HepG2 (cell line): ENCODE data around the gene TSPYL2. TPM values are rescaled to one million over a fixed set of nuclear protein-coding genes. Genes with fewer than 3 reads are reported as not detected.

ENCODE experiments used
- ATAC-seq: fragments of 200-7000 bp; cut with Tn5 transposase; 3 replicates; pipeline ENCODE4 v1.9.1; 2020; ENCODE audit warnings: mild to moderate bottlenecking, moderate library complexity
- BruUV-seq: library from RNA; stranded (reverse); fragments of 400-500 nt; replicated peaks from 2 replicates; lab custom pipeline; 2021; lab: Mats Ljungman, UMichigan
- CTCF ChIA-PET: fragments of 300-600 bp; formaldehyde crosslinking; extraction: SDS; loops from one replicate; lab custom pipeline; 2021; ENCODE audit warnings: low total read pairs, inconsistent platforms, low intra/inter-chr PET ratio; lab: Yijun Ruan, JAX
- POLR2A ChIA-PET: fragments of 350-600 bp; sonication (Branson Sonifier 250); formaldehyde crosslinking; loops from one replicate; lab custom pipeline; 2020; ENCODE audit warnings: antibody characterized with exemption, inconsistent platforms; lab: Yijun Ruan, JAX
- DNase-seq: peaks from one replicate; pipeline ENCODE4 v3.0.0-alpha.2; 2015; ENCODE audit warnings: low spot score
- FAIRE-seq: peaks from 3 replicates; lab custom pipeline; 2011; peaks lifted over from hg19 to GRCh38; lab: Jason Lieb, UNC
- H2AFZ ChIP-seq: one replicate; pipeline ENCODE4 v1.6.1; 2011; ENCODE audit warnings: low read length, inconsistent platforms
- H3K27ac ChIP-seq: fragments of 300-600 bp; 3 replicates; pipeline ENCODE4 v1.8.0; 2011; ENCODE audit warnings: mixed run types, mild to moderate bottlenecking, mixed read lengths, low read length, inconsistent platforms; ENCODE audit not compliant: insufficient read depth; ENCODE audit errors: extremely low read length
- H3K27me3 ChIP-seq, 2 experiments: fragments of 200-600 bp in 1 of 2; 2 replicates in 1 of 2; 3 replicates in 1 of 2; pipeline versions ENCODE4 v1.6.0 to v1.8.0; 2011; ENCODE audit warnings: low read length in 2 of 2, mild to moderate bottlenecking in 2 of 2, moderate library complexity in 2 of 2, inconsistent platforms in 1 of 2; ENCODE audit not compliant: insufficient read depth in 2 of 2, control insufficient read depth in 1 of 2
- H3K36me3 ChIP-seq, 2 experiments: fragments of 200-600 bp in 1 of 2; replicated peaks in 1 of 2; 2 replicates in 1 of 2; 3 replicates in 1 of 2; pipeline versions ENCODE4 v1.5.1 to v1.8.0; 2011; ENCODE audit warnings: low read length in 2 of 2, inconsistent platforms in 1 of 2; ENCODE audit not compliant: insufficient read depth in 2 of 2, control insufficient read depth in 1 of 2
- H3K4me1 ChIP-seq: 2 replicates; pipeline ENCODE4 v1.5.1; 2012; ENCODE audit warnings: low read length, inconsistent platforms; ENCODE audit not compliant: insufficient read depth
- H3K4me2 ChIP-seq: 2 replicates; pipeline ENCODE4 v1.6.0; 2011; ENCODE audit warnings: low read depth, low read length, inconsistent platforms
- H3K4me3 ChIP-seq, 3 experiments: fragments of 200-600 bp in 1 of 3; sonication (generic), shearing (Covaris generic) in 1 of 3; replicated peaks in 1 of 3; 2 replicates each; pipeline ENCODE4 v1.5.1; 2011 to 2016; ENCODE audit warnings: low read length in 3 of 3, inconsistent platforms in 2 of 3, low read depth in 2 of 3, mild to moderate bottlenecking in 2 of 3, control low read depth in 1 of 3, mixed read lengths in 1 of 3; ENCODE audit not compliant: insufficient read depth in 1 of 3
- H3K79me2 ChIP-seq: one replicate; pipeline ENCODE4 v1.6.1; 2011; ENCODE audit warnings: low read length, inconsistent platforms; ENCODE audit not compliant: insufficient read depth
- H3K9ac ChIP-seq: 2 replicates; pipeline ENCODE4 v1.6.0; 2011; ENCODE audit warnings: mild to moderate bottlenecking, low read depth, low read length, inconsistent platforms; ENCODE audit not compliant: insufficient read depth
- H3K9me3 ChIP-seq: 2 replicates; pipeline ENCODE4 v1.5.1; 2012; ENCODE audit warnings: mild to moderate bottlenecking, low read length
- H4K20me1 ChIP-seq: 2 replicates; pipeline ENCODE4 v1.6.0; 2011; ENCODE audit warnings: inconsistent platforms, mild to moderate bottlenecking, low read length, moderate library complexity; ENCODE audit not compliant: insufficient read depth
- GABPB1 ChIP-seq: IDR thresholded peaks from 2 replicates; pipeline ENCODE4 v1.6.1; 2016; ENCODE audit warnings: mild to moderate bottlenecking, missing genetic modification reagents, moderate library complexity, missing compliant biosample characterization
- PRDM10 ChIP-seq: sonication (generic); formaldehyde crosslinking; IDR thresholded peaks from 2 replicates; pipeline ENCODE4 v1.4.0; 2020; ENCODE audit warnings: low read depth, missing genetic modification reagents
- ZBTB33 ChIP-seq: sonication (generic); formaldehyde crosslinking; IDR thresholded peaks from 2 replicates; pipeline ENCODE4 v1.4.0; 2020; ENCODE audit warnings: missing genetic modification reagents
- ZNF263 ChIP-seq: sonication (generic); formaldehyde crosslinking; IDR thresholded peaks from 2 replicates; pipeline ENCODE4 v1.4.0; 2020; ENCODE audit warnings: missing genetic modification reagents
- WGBS: methylation state at CpG from one replicate; pipeline ENCODE4 v1.1.6; 2017; ENCODE audit warnings: low lambda C conversion rate; 5-methylcytosine and 5-hydroxymethylcytosine counted together
- in situ Hi-C: cut with HindIII; loops from 2 replicates; pipeline ENCODE4 v1.10.0; 2017; ENCODE audit warnings: low pct_unique_long_range_greater_than_20kb; ENCODE audit not compliant: extremely low pct_ligation_motif_present
- intact Hi-C: fragments of 100-400 bp; cut with micrococcal nuclease; formaldehyde crosslinking; loops from one replicate; pipeline ENCODE4 v1.10.0; 2022; ENCODE audit not compliant: unreplicated experiment
- polyA plus RNA-seq, 8 experiments: library from polyadenylated mRNA; depleted of rRNA in 3 of 8; stranded (reverse) in 7 of 8; unstranded in 1 of 8; fragments of >200 nt; fragmentation: Illumina TruSeq in 4 of 8; extraction: Trizol in 4 of 8; gene quantifications; 2 replicates each; pipeline versions ENCODE4 v1.2.1 to v1.2.3, GENCODE V29; 2011 to 2016; ENCODE audit warnings: low read depth in 4 of 8, missing spikeins in 1 of 8, mixed read lengths in 1 of 8; ENCODE audit not compliant: insufficient read depth in 1 of 8
- total RNA-seq, 5 experiments: library from RNA; depleted of rRNA; stranded (reverse); fragments of >200 nt; fragmentation: Illumina TruSeq; extraction: Trizol; gene quantifications; 2 replicates each; pipeline ENCODE4 v1.2.3, GENCODE V29; 2016; ENCODE audit warnings: low read depth in 1 of 5

TSPYL2 gene
- total and polyA plus RNA-seq, 2 of the 13 experiments (the other 11 are each of a cell fraction or from before 2014, with no cell fraction given): 10.1 to 15.5 TPM

- no peaks in the 10 kb centered on the region for H3K36me3 ChIP-seq
- H3K4me2 ChIP-seq: no peak within 1 kb of the TSS
- in situ Hi-C loops (no loop called here), intact Hi-C loops (loop anchor here (2.0 kb wide), 1 partner anchor 52 kb away; no protein-coding TSS in a partner anchor)
- no peaks in the 10 kb centered on the region for H3K9me3 ChIP-seq
- H4K20me1 ChIP-seq: no peaks in the 10 kb centered on the region
- WGBS: 0% methylated on average over 4 of the region's 38 CpGs
- no peak within 1 kb of the TSS for H2AFZ ChIP-seq
- H3K9ac ChIP-seq: no peak within 1 kb of the TSS
- CTCF ChIA-PET: no interaction called here
- H3K4me3 ChIP-seq: peak within 1 kb of the TSS in 2 of 3 experiments; percentile 16 to 23; a peak in 2 of 6 replicates
- H3K27me3 ChIP-seq: no peaks in the 10 kb centered on the region
- FAIRE-seq (no peak), ATAC-seq (no peak), DNase-seq (no peak)
- no peak within 1 kb of the TSS for H3K27ac ChIP-seq
- H3K4me1 ChIP-seq: no peaks in the 10 kb centered on the region
- no peaks in the 10 kb centered on the region for H3K79me2 ChIP-seq
- POLR2A ChIA-PET: no interaction called here
- BruUV-seq: no TSS peak
- TF ChIP-seq PRDM10: peak; percentile 85
- no peak for TF ChIP-seq ZBTB33 (CRISPR knock-in tag)
- TF ChIP-seq ZNF263 (CRISPR knock-in tag): 0 out of 2 replicates have a peak, but pooled peaks have one; percentile 15
- TF ChIP-seq GABPB1 (CRISPR knock-in tag): peak; percentile 32; the same call in 1 of the 2 replicates
- TF ChIP-seq, all 625 proteins: peak for 3
Observed at GRCh38 chrX:53048169-53049126, 33.7 kb upstream of the TSPYL2 start, which contains the start of gene GPR173. TSS of gene GPR173 (plus strand) at chrX:53048789. CDS start at chrX:53076622, 27,833 bp downstream.
